Sigmoid colon (tissue), 7 donors: ENCODE data around the gene CNOT4. TPM values are rescaled to one million over a fixed set of nuclear protein-coding genes. Genes with fewer than 3 reads are reported as not detected.

Experiments
- DNase-seq: peaks from one replicate; pipeline ENCODE4 v3.0.0-alpha.2; 2019
- H3K27ac ChIP-seq, 4 donors: fragments of 200-600 bp; sonication (generic); one replicate each; pipeline ENCODE4 v1.5.1; 2016 to 2019; ENCODE audit warnings: mild to moderate bottlenecking in 1 of 4
- H3K27me3 ChIP-seq, 3 donors: fragments of 200-600 bp; sonication (generic); one replicate each; pipeline ENCODE4 v1.5.1; 2019; ENCODE audit warnings: mild to moderate bottlenecking in 1 of 3
- H3K36me3 ChIP-seq, 4 donors: fragments of 200-600 bp; sonication (generic); one replicate each; pipeline ENCODE4 v1.5.1; 2016 to 2019
- H3K4me1 ChIP-seq, 4 donors: fragments of 200-600 bp; sonication (generic); one replicate each; pipeline ENCODE4 v1.5.1; 2017 to 2019
- H3K4me3 ChIP-seq, 4 donors: fragments of 200-600 bp; sonication (generic); one replicate each; pipeline ENCODE4 v1.5.1; 2017 to 2019; ENCODE audit warnings: mild to moderate bottlenecking in 2 of 4, moderate library complexity in 1 of 4
- H3K9me3 ChIP-seq, 4 donors: fragments of 200-600 bp in 3 of 4; sonication (generic) in 3 of 4; one replicate each; pipeline versions ENCODE4 v1.5.1 to v1.6.1; 2013 to 2019
- EP300 ChIP-seq, 4 donors: sonication (generic); formaldehyde crosslinking; IDR thresholded peaks; one replicate each; pipeline ENCODE4 v1.6.1; 2017; ENCODE audit warnings: antibody characterized with exemption in 4 of 4
- POLR2A ChIP-seq, 2 donors: fragments of 450-650 bp; IDR thresholded peaks; one replicate each; pipeline ENCODE4 v1.6.1; 2016; ENCODE audit warnings: antibody characterized with exemption in 2 of 2, mild to moderate bottlenecking in 2 of 2, moderate library complexity in 2 of 2
- POLR2AphosphoS5 ChIP-seq, 4 donors: sonication (generic); formaldehyde crosslinking; IDR thresholded peaks; one replicate each; pipeline ENCODE4 v1.6.1; 2017; ENCODE audit warnings: antibody characterized with exemption in 4 of 4
- WGBS, 2 donors: extraction: QIAGEN DNeasy Blood & Tissue Kit; methylation state at CpG; one replicate each; pipeline ENCODE4 v1.1.7; 2013; 5-methylcytosine and 5-hydroxymethylcytosine counted together
- intact Hi-C: fragments of 100-400 bp; cut with DNase I; formaldehyde crosslinking; loops from one replicate; pipeline ENCODE4 v1.15.1; 2023
- polyA plus RNA-seq, 3 donors: library from polyadenylated mRNA; stranded (reverse); fragments of 200-250 nt; gene quantifications; one replicate each; pipeline ENCODE4 v1.2.3, GENCODE V29; 2013
- total RNA-seq, 4 donors: library from RNA; depleted of rRNA; stranded (reverse); fragments of >200 nt; gene quantifications; one replicate each; pipeline ENCODE4 v1.1.0, GENCODE V29; 2016
- TF ChIP-seq, protein P1 (sequence below), 4 experiments: fragments of 450-650 bp in 3 of 4; fragments of 200-600 bp in 1 of 4; IDR thresholded peaks; one replicate each; pipeline ENCODE4 v1.5.1; 2016 to 2019; ENCODE audit warnings: antibody characterized with exemption in 4 of 4, mild to moderate bottlenecking in 3 of 4, moderate library complexity in 2 of 4
- donor health status: healthy with polysubstance abuse.
- donor health status: Bipolar disorder and iron deficiency.
- donor health status: healthy.

Gene CNOT4
- total and polyA plus RNA-seq, 7 donors: 4.2 to 31.6 (median 23.5) TPM

DNA sequence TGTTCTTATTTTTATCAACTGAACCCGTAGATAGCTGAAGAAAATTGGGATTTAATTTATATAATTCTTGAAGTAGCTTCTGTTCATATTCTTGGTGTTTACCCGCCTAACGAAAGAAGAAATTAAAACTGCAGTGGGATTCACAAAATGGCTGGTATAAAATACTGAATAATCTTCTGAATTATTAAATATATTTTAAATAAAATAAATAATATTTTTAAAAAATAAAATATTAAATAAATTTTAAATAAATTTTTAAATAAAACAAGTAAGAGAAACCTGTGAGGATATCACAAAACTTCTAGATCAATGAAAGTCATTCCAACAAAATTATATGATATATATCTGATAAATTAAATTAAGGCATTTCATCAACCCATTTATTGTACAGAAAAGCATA, 99.4 kb downstream of the CNOT4 start:
- DNase-seq: no peak
- H3K4me3 ChIP-seq: no peak overlapping the region
- intact Hi-C loops: no loop called here
- H3K27me3 ChIP-seq: no peaks in the 10 kb centered on the region
- no peaks in the 10 kb centered on the region for H3K9me3 ChIP-seq
- H3K27ac ChIP-seq: no peak overlapping the region
- WGBS, 2 donors: 95 to 99% methylated on average over 3 of the region's 3 CpGs
- TF ChIP-seq, protein P1, sequence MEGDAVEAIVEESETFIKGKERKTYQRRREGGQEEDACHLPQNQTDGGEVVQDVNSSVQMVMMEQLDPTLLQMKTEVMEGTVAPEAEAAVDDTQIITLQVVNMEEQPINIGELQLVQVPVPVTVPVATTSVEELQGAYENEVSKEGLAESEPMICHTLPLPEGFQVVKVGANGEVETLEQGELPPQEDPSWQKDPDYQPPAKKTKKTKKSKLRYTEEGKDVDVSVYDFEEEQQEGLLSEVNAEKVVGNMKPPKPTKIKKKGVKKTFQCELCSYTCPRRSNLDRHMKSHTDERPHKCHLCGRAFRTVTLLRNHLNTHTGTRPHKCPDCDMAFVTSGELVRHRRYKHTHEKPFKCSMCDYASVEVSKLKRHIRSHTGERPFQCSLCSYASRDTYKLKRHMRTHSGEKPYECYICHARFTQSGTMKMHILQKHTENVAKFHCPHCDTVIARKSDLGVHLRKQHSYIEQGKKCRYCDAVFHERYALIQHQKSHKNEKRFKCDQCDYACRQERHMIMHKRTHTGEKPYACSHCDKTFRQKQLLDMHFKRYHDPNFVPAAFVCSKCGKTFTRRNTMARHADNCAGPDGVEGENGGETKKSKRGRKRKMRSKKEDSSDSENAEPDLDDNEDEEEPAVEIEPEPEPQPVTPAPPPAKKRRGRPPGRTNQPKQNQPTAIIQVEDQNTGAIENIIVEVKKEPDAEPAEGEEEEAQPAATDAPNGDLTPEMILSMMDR (IDR thresholded peaks at IDR 0.05): no peak
- TF ChIP-seq EP300 (IDR thresholded peaks at IDR 0.05) (no peak), POLR2A (IDR thresholded peaks at IDR 0.05) (no peak), POLR2AphosphoS5 (IDR thresholded peaks at IDR 0.05) (no peak)
- H3K36me3 ChIP-seq: peaks cover 0 to 38% (median 0%) of the 10 kb centered on the region in 4 donors
- no peaks in the 10 kb centered on the region for H3K4me1 ChIP-seq

DNA sequence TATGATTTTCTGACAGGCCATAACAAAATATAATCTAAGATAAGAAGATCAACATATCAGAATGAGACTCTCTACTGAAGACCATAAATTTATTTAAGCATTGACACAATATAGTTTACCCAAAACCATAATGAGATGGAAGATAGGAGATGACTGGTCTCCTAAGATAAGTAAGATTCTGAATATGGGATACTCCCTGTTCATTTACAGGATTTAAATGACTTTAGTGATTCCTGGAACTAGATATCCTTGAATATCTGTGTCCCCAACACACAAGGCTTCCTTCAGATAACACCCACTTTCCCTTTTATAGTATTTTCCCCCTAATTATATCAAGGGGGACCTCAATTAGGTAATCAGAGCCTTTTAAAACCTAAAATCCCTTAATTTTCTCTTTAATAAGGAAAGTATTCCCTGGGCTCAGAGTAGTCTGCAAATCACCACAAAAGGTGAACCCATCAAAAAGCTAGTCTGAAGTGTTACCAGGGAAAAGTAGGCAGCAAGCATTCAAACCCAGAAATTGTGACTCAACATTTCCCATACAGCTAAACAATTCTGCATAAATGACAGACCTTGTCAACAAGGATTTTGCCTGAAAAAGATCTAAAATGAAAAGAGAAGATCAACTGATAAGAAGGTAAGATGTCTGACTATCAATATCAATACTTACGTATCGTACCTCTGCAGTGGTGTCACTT, 99.9 kb downstream of the CNOT4 start:
- Histone ChIP-seq H3K4me1 (no peaks in the 10 kb centered on the region), H3K27ac (no peak overlapping the region), H3K27me3 (no peaks in the 10 kb centered on the region), H3K4me3 (no peak overlapping the region), H3K9me3 (no peaks in the 10 kb centered on the region), H3K36me3 (peaks cover 0 to 38% (median 0%) of the 10 kb centered on the region in 4 donors)
- TF ChIP-seq EP300 (IDR thresholded peaks at IDR 0.05): no peak
- no peak for TF ChIP-seq POLR2A (IDR thresholded peaks at IDR 0.05)
- TF ChIP-seq POLR2AphosphoS5 (IDR thresholded peaks at IDR 0.05): no peak
- TF ChIP-seq, protein P1 (IDR thresholded peaks at IDR 0.05): no peak
- 98 to 99% methylated on average over 2 of the region's 2 CpGs for WGBS, 2 donors
- intact Hi-C loops: no loop called here
- DNase-seq: no peak

DNA sequence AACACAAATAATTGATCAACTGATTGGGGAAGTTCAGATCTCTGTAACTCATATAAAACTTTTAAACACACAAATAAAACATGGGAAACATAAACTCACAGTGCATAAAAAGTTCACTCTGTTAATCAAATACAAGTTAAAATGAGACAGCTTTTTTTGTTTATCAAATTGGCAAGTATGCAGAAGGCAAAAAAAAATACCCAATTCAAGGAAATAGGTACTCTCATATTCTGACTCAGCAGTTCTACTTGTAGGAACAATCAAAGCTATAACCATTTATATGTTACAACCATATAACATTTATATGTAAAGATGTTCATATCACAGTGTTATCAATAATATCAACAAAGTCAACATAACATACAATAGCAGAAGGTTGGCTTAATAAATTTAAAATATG, 102.0 kb downstream of the CNOT4 start:
- H3K4me3 ChIP-seq: no peak overlapping the region

DNA sequence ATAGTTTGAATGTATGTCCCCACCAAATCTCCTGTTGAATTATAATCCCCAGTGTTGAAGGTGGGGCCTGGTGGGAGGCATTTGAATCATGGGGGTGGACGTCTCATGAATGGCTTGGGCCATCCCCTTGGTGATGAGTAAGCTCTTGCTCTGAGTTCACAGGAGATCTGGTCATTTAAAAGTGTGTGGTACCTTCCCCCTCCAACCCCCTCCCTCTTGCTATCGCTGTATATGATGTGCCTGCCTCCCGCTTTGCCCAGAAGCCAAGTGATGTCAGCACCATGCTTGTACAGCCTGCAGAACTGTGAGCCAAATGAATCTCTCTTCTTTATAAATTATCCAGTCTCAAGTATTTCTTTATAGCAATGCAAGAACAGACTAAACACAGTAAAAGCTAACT, 103.0 kb downstream of the CNOT4 start:
- Histone ChIP-seq H3K27ac (no peak overlapping the region), H3K27me3 (no peaks in the 10 kb centered on the region), H3K9me3 (no peaks in the 10 kb centered on the region), H3K4me1 (no peaks in the 10 kb centered on the region), H3K36me3 (peaks cover 0 to 25% (median 0%) of the 10 kb centered on the region in 4 donors), H3K4me3 (no peak overlapping the region)
- WGBS, 2 donors: 92 to 96% methylated on average over 3 of the region's 3 CpGs
- TF ChIP-seq POLR2A (IDR thresholded peaks at IDR 0.05) (no peak), POLR2AphosphoS5 (IDR thresholded peaks at IDR 0.05) (no peak), EP300 (IDR thresholded peaks at IDR 0.05) (no peak)
- TF ChIP-seq, protein P1 (IDR thresholded peaks at IDR 0.05): no peak
- intact Hi-C loops: no loop called here
- no peak for DNase-seq

More for the DNA sequence above, 102.0 kb downstream of the CNOT4 start:
- no peaks in the 10 kb centered on the region for H3K9me3 ChIP-seq
- no peak overlapping the region for H3K27ac ChIP-seq
- no peak for DNase-seq
- intact Hi-C loops: no loop called here
- no peaks in the 10 kb centered on the region for H3K27me3 ChIP-seq
- no peaks in the 10 kb centered on the region for H3K4me1 ChIP-seq
- no peak for TF ChIP-seq POLR2A (IDR thresholded peaks at IDR 0.05)
- no peak for TF ChIP-seq POLR2AphosphoS5 (IDR thresholded peaks at IDR 0.05)
- TF ChIP-seq EP300 (IDR thresholded peaks at IDR 0.05): no peak
- TF ChIP-seq, protein P1 (IDR thresholded peaks at IDR 0.05): no peak
- peaks cover 0 to 32% (median 0%) of the 10 kb centered on the region in 4 donors for H3K36me3 ChIP-seq

DNA sequence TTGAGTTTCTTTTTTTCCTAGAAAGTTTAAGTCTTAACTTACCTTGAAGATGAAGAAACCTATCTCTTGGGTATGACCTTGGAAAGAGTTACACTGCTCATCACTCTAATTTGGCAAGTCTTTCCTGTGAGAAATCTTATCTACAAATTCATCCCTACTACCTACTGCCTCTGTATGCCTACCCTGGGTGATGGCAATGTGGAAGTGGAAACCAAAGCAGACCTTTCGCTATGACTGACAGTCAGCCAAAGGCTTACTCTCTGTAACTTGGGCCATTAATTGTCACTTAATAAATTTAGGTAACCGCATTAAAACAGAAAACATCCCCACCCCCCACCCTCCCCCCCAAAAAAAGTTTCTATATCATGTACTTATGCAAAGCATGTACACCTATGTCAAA, 103.9 kb downstream of the CNOT4 start:
- Histone ChIP-seq H3K4me3 (no peak overlapping the region), H3K4me1 (no peaks in the 10 kb centered on the region), H3K27me3 (no peaks in the 10 kb centered on the region), H3K27ac (no peak overlapping the region), H3K36me3 (peaks cover 0 to 25% (median 0%) of the 10 kb centered on the region in 4 donors), H3K9me3 (no peaks in the 10 kb centered on the region)
- no peak for TF ChIP-seq EP300 (IDR thresholded peaks at IDR 0.05)
- no peak for TF ChIP-seq POLR2AphosphoS5 (IDR thresholded peaks at IDR 0.05)
- TF ChIP-seq, protein P1 (IDR thresholded peaks at IDR 0.05): no peak
- no peak for TF ChIP-seq POLR2A (IDR thresholded peaks at IDR 0.05)
- no peak for DNase-seq
- intact Hi-C loops: no loop called here
- 98% methylated on average over 2 of the region's 2 CpGs for WGBS, 2 donors
